HG02973 (cell line): ENCODE data around the gene WDR45B.

Experiments
- ATAC-seq: cut with Tn5 transposase; IDR thresholded peaks from one replicate; pipeline ENCODE4 v1.9.1; 2021; ENCODE audit warnings: moderate library complexity; ENCODE audit not compliant: unreplicated experiment

Gene WDR45B

GRCh38 chr17:82602986-82603710 lies 45.1 kb downstream of the WDR45B start:
- ATAC-seq = no peak

- ATAC-seq = no peak
These were observed 45.8 kb downstream of the WDR45B start for GRCh38 chr17:82602487-82602886.

GRCh38 chr17:82601447-82602000 lies 46.7 kb downstream of the WDR45B start:
- no peak for ATAC-seq

- ATAC-seq = no peak
These were observed 47.4 kb downstream of the WDR45B start for GRCh38 chr17:82600731-82601446.

GRCh38 chr17:82599674-82600661 lies 48.3 kb downstream of the WDR45B start:
- no peak for ATAC-seq

GRCh38 chr17:82598256-82599119 lies 49.8 kb downstream of the WDR45B start:
- no peak for ATAC-seq

- ATAC-seq = no peak
These were observed 51.2 kb downstream of the WDR45B start for GRCh38 chr17:82596837-82597672.

GRCh38 chr17:82596296-82596695 lies 51.9 kb downstream of the WDR45B start:
- ATAC-seq = no peak

- no peak for ATAC-seq
These were observed 52.4 kb downstream of the WDR45B start for GRCh38 chr17:82595893-82596292.

- no peak for ATAC-seq
These were observed 53.7 kb downstream of the WDR45B start for GRCh38 chr17:82594571-82594970.

- ATAC-seq = no peak
These were observed 54.6 kb downstream of the WDR45B start for GRCh38 chr17:82593590-82594087.

- ATAC-seq = no peak
These were observed 55.3 kb downstream of the WDR45B start for GRCh38 chr17:82592767-82593589.

- no peak for ATAC-seq
These were observed 55.9 kb downstream of the WDR45B start for GRCh38 chr17:82592289-82592766.

GRCh38 chr17:82590881-82591539 lies 57.2 kb downstream of the WDR45B start:
- no peak for ATAC-seq

GRCh38 chr17:82590216-82590615 lies 58.0 kb downstream of the WDR45B start:
- no peak for ATAC-seq

- ATAC-seq = no peak
These were observed 58.4 kb downstream of the WDR45B start for GRCh38 chr17:82589851-82590180.
